H1 (cell line): ENCODE results near the gene TBC1D4. TPM values are rescaled to one million over a fixed set of nuclear protein-coding genes. Genes with fewer than 3 reads are reported as not detected.

Experiments
- CTCF ChIA-PET: fragments of 300-600 bp; sonication (Branson Sonifier 250); formaldehyde crosslinking; loops from one replicate; lab custom pipeline; 2021; ENCODE audit not compliant: partially characterized antibody; lab: Charles Lee
- POLR2A ChIA-PET: fragments of 300-600 bp; sonication (Branson Sonifier 250); formaldehyde crosslinking; loops from one replicate; lab custom pipeline; 2021; ENCODE audit warnings: inconsistent platforms; ENCODE audit not compliant: partially characterized antibody; lab: Charles Lee
- DNase-seq, 2 experiments: peaks; one replicate each; pipeline versions ENCODE4 v3.0.0 to v3.0.0-alpha.2; 2010 to 2022; ENCODE audit warnings: low spot score in 2 of 2, low read depth in 1 of 2, mixed read lengths in 1 of 2
- FAIRE-seq: peaks from 2 replicates; lab custom pipeline; 2011; peaks lifted over from hg19 to GRCh38; lab: Jason Lieb, UNC
- H2AFZ ChIP-seq: 2 replicates; pipeline ENCODE4 v1.8.1; 2012; ENCODE audit warnings: low read length, inconsistent platforms
- H2AK5ac ChIP-seq: 2 replicates; pipeline ENCODE4 v1.6.1; 2013; ENCODE audit warnings: low read depth, low read length
- H2BK120ac ChIP-seq: replicated peaks from 2 replicates; pipeline ENCODE3; 2013; ENCODE audit warnings: low read depth, low read length, inconsistent platforms
- H2BK12ac ChIP-seq: 2 replicates; pipeline ENCODE4 v1.6.1; 2013; ENCODE audit warnings: low read depth, low read length
- H2BK15ac ChIP-seq: 2 replicates; pipeline ENCODE4 v1.6.1; 2013; ENCODE audit warnings: low read length
- H2BK20ac ChIP-seq: 2 replicates; pipeline ENCODE4 v1.6.1; 2013; ENCODE audit warnings: low read length
- H2BK5ac ChIP-seq: 2 replicates; pipeline ENCODE4 v1.6.1; 2013; ENCODE audit warnings: low read depth, low read length
- H3K14ac ChIP-seq: 2 replicates; pipeline ENCODE4 v1.6.1; 2013; ENCODE audit warnings: inconsistent platforms; ENCODE audit not compliant: insufficient read length
- H3K18ac ChIP-seq: 2 replicates; pipeline ENCODE4 v1.6.1; 2013; ENCODE audit warnings: low read length; ENCODE audit errors: extremely low read depth
- H3K23ac ChIP-seq: 2 replicates; pipeline ENCODE4 v1.6.1; 2013; ENCODE audit warnings: inconsistent platforms; ENCODE audit not compliant: insufficient read length
- H3K23me2 ChIP-seq: 2 replicates; pipeline ENCODE4 v1.6.1; 2013; ENCODE audit warnings: low read depth, low read length
- H3K27ac ChIP-seq: 2 replicates; pipeline ENCODE4 v1.6.1; 2011; ENCODE audit warnings: low read depth, low read length, inconsistent platforms
- H3K27me3 ChIP-seq, 4 experiments: replicated peaks in 1 of 4; 1 replicate in 1 of 4; 2 replicates in 3 of 4; pipeline versions ENCODE4 v1.6.1 to v1.8.1; 2011 to 2013; ENCODE audit warnings: low read length in 3 of 4, mild to moderate bottlenecking in 3 of 4, inconsistent platforms in 2 of 4, mixed read lengths in 2 of 4, moderate library complexity in 1 of 4; ENCODE audit not compliant: control insufficient read depth in 3 of 4, insufficient read depth in 3 of 4; ENCODE audit errors: extremely low read depth in 1 of 4
- H3K36me3 ChIP-seq, 4 experiments: 2 replicates each; pipeline versions ENCODE4 v1.6.1 to v1.8.1; 2011 to 2013; ENCODE audit warnings: mild to moderate bottlenecking in 4 of 4, low read length in 3 of 4, moderate library complexity in 2 of 4, control low read depth in 1 of 4, inconsistent platforms in 1 of 4; ENCODE audit not compliant: insufficient read depth in 4 of 4, control insufficient read depth in 2 of 4
- H3K4ac ChIP-seq: replicated peaks from 2 replicates; pipeline ENCODE3; 2013; ENCODE audit warnings: low read length, low read depth, mixed read lengths, inconsistent platforms; ENCODE audit not compliant: insufficient read length
- H3K4me1 ChIP-seq, 4 experiments: replicated peaks in 1 of 4; 1 replicate in 1 of 4; 2 replicates in 3 of 4; pipeline versions ENCODE4 v1.6.1 to v1.8.1; 2011 to 2013; ENCODE audit warnings: low read length in 3 of 4, inconsistent platforms in 2 of 4, mixed read lengths in 1 of 4; ENCODE audit not compliant: insufficient read depth in 4 of 4, control insufficient read depth in 3 of 4
- H3K4me2 ChIP-seq, 2 experiments: 2 replicates each; pipeline versions ENCODE4 v1.6.1 to v1.8.1; 2011 to 2013; ENCODE audit warnings: low read depth in 2 of 2, low read length in 2 of 2, control low read depth in 1 of 2, inconsistent platforms in 1 of 2, mild to moderate bottlenecking in 1 of 2; ENCODE audit not compliant: insufficient read depth in 1 of 2
- H3K4me3 ChIP-seq, 4 experiments: fragments of 200-600, 300-600 bp in 1 of 4; sonication (generic), shearing (Covaris generic), sonication (Bioruptor Twin) in 1 of 4; 2 replicates each; pipeline versions ENCODE4 v1.5.1 to v1.8.1; 2011 to 2016; ENCODE audit warnings: low read length in 4 of 4, low read depth in 3 of 4, control low read depth in 2 of 4, inconsistent platforms in 2 of 4, mild to moderate bottlenecking in 2 of 4, mixed read lengths in 1 of 4, moderate library complexity in 1 of 4; ENCODE audit not compliant: insufficient read depth in 2 of 4; ENCODE audit errors: extremely low read depth in 1 of 4
- H3K56ac ChIP-seq: replicated peaks from 2 replicates; pipeline ENCODE3; 2013; ENCODE audit warnings: low read depth, mild to moderate bottlenecking, mixed read lengths, low read length, inconsistent platforms; ENCODE audit not compliant: insufficient read length
- H3K79me1 ChIP-seq: 2 replicates; pipeline ENCODE4 v1.6.1; 2013; ENCODE audit warnings: low read depth, low read length, control low read depth
- H3K79me2 ChIP-seq, 2 experiments: 2 replicates each; pipeline versions ENCODE4 v1.6.1 to v1.8.1; 2012 to 2013; ENCODE audit warnings: low read length in 2 of 2, mild to moderate bottlenecking in 2 of 2, inconsistent platforms in 1 of 2; ENCODE audit not compliant: insufficient read depth in 2 of 2, control insufficient read depth in 1 of 2
- H3K9ac ChIP-seq, 4 experiments: replicated peaks in 1 of 4; 1 replicate in 1 of 4; 2 replicates in 3 of 4; pipeline versions ENCODE4 v1.6.1 to v1.8.1; 2011 to 2013; ENCODE audit warnings: low read depth in 3 of 4, low read length in 3 of 4, control low read depth in 2 of 4, mild to moderate bottlenecking in 2 of 4, moderate library complexity in 2 of 4, inconsistent platforms in 1 of 4; ENCODE audit errors: extremely low read depth in 1 of 4
- H3K9me3 ChIP-seq, 2 experiments: 2 replicates each; pipeline versions ENCODE4 v1.6.1 to v1.8.1; 2012 to 2013; ENCODE audit warnings: mild to moderate bottlenecking in 2 of 2, moderate library complexity in 2 of 2, control low read depth in 1 of 2, inconsistent platforms in 1 of 2, low read depth in 1 of 2, low read length in 1 of 2, mixed read lengths in 1 of 2; ENCODE audit not compliant: insufficient read depth in 2 of 2
- H4K20me1 ChIP-seq, 2 experiments: replicated peaks in 1 of 2; 2 replicates each; pipeline versions ENCODE3 to v1.8.1; 2011 to 2013; ENCODE audit warnings: inconsistent platforms in 2 of 2, low read length in 2 of 2, mild to moderate bottlenecking in 1 of 2; ENCODE audit not compliant: insufficient read depth in 2 of 2, control insufficient read depth in 1 of 2
- H4K5ac ChIP-seq: 2 replicates; pipeline ENCODE4 v1.6.1; 2013; ENCODE audit warnings: low read length, low read depth, mixed read lengths, inconsistent platforms; ENCODE audit not compliant: insufficient read length
- H4K8ac ChIP-seq: 2 replicates; pipeline ENCODE4 v1.8.0; 2013; ENCODE audit warnings: mild to moderate bottlenecking, moderate library complexity, low read length, inconsistent platforms; ENCODE audit not compliant: insufficient read depth; ENCODE audit errors: extremely low read depth
- H4K91ac ChIP-seq: replicated peaks from 2 replicates; pipeline ENCODE3; 2013; ENCODE audit warnings: low read length, mixed read lengths, inconsistent platforms; ENCODE audit not compliant: insufficient read length
- BACH1 ChIP-seq: IDR thresholded peaks from 2 replicates; pipeline ENCODE4 v1.6.1; 2012; ENCODE audit warnings: low read length, improper control_type of control experiment
- BCL11A ChIP-seq, 2 experiments: IDR thresholded peaks; one replicate each; pipeline ENCODE4 v1.6.1; 2011; ENCODE audit warnings: low read depth in 2 of 2, low read length in 2 of 2, mild to moderate bottlenecking in 2 of 2
- CBX5 ChIP-seq: fragments of 300-800, 300-1000 bp; sonication (generic); IDR thresholded peaks from 2 replicates; pipeline ENCODE4 v1.7.1; 2016; ENCODE audit warnings: antibody characterized with exemption, low read length, low read depth
- CEBPB ChIP-seq: IDR thresholded peaks from 2 replicates; pipeline ENCODE4 v1.6.1; 2012; ENCODE audit warnings: low read depth, low read length
- CHD2 ChIP-seq: IDR thresholded peaks from 2 replicates; pipeline ENCODE4 v1.6.1; 2012; ENCODE audit warnings: low read length, improper control_type of control experiment
- EZH2 ChIP-seq: fragments of 200-600 bp; sonication (generic); IDR thresholded peaks from 2 replicates; pipeline ENCODE4 v1.7.1; 2012; ENCODE audit warnings: low read depth, mild to moderate bottlenecking, moderate library complexity, low read length, inconsistent platforms; ENCODE audit not compliant: severe bottlenecking
- KDM1A ChIP-seq: fragments of 200-600, 300-600 bp; sonication (generic); IDR thresholded peaks from 2 replicates; pipeline ENCODE4 v1.7.1; 2016; ENCODE audit warnings: mild to moderate bottlenecking, low read length, borderline replicate concordance
- MAFK ChIP-seq: IDR thresholded peaks from 2 replicates; pipeline ENCODE4 v1.6.1; 2012; ENCODE audit warnings: low read depth, mild to moderate bottlenecking, improper control_type of control experiment, low read length
- POU5F1 ChIP-seq: IDR thresholded peaks from 2 replicates; pipeline ENCODE4 v1.6.1; 2011; ENCODE audit warnings: low read depth, mild to moderate bottlenecking, low read length, moderate library complexity
- SP1 ChIP-seq: IDR thresholded peaks from 2 replicates; pipeline ENCODE4 v1.6.1; 2011; ENCODE audit warnings: low read depth, low read length
- SRF ChIP-seq: IDR thresholded peaks from 2 replicates; pipeline ENCODE4 v1.6.1; 2011; ENCODE audit warnings: mild to moderate bottlenecking, low read depth, low read length, moderate library complexity
- TAF7 ChIP-seq: optimal IDR thresholded peaks from 2 replicates; pipeline ENCODE3; 2011; ENCODE audit warnings: low read depth, mild to moderate bottlenecking, inconsistent platforms, low read length, moderate library complexity, borderline replicate concordance
- TEAD4 ChIP-seq: IDR thresholded peaks from 2 replicates; pipeline ENCODE4 v1.6.1; 2012; ENCODE audit warnings: low read depth, low read length, inconsistent platforms, mixed read lengths
- YY1 ChIP-seq: IDR thresholded peaks from 2 replicates; pipeline ENCODE4 v1.6.1; 2011; ENCODE audit warnings: low read depth, mild to moderate bottlenecking, low read length
- WGBS, 2 experiments: shearing (Covaris generic) in 1 of 2; methylation state at CpG; one replicate each; pipeline versions ENCODE4 v1.1.6 to v1.1.7; 2013 to 2015; ENCODE audit warnings: low lambda C conversion rate in 2 of 2, mixed read lengths in 2 of 2, inconsistent platforms in 1 of 2, low coverage in 1 of 2, missing lambda C conversion rate in 1 of 2; ENCODE audit not compliant: insufficient replicate concordance in 2 of 2, insufficient coverage in 1 of 2, insufficient read length in 1 of 2; ENCODE audit errors: extremely low coverage in 1 of 2, missing lambda C conversion rate in 1 of 2; 5-methylcytosine and 5-hydroxymethylcytosine counted together
- polyA plus RNA-seq, 7 experiments: library from polyadenylated mRNA; depleted of rRNA in 3 of 7; stranded (reverse) in 5 of 7; unstranded in 2 of 7; fragments of >200 nt in 5 of 7; fragments of 200-250 nt in 2 of 7; gene quantifications; 1 replicate in 5 of 7; 2 replicates in 1 of 7; 4 replicates in 1 of 7; pipeline versions ENCODE4 v1.2.1 to v1.2.3, GENCODE V29; 2011 to 2013; ENCODE audit warnings: missing spikeins in 2 of 7, mixed read lengths in 2 of 7
- total RNA-seq: library from RNA; stranded (reverse); fragmentation: NEBNext Ultra II Directional; extraction: Animal tissue kit (Norgen Biotek cat#: 25700); gene quantifications from 2 replicates; pipeline ENCODE4 v1.2.1, GENCODE V29; 2021

Gene TBC1D4
- total and polyA plus RNA-seq, 2 of the 8 experiments (the other 6 are each of a cell fraction or from before 2014, with no cell fraction given), result 16.7 to 39.0 TPM

- Histone ChIP-seq H3K79me1 (no peaks in the 10 kb centered on the region), H2BK15ac (no peak overlapping the region), H2BK5ac (no peak overlapping the region), H3K14ac (no peak overlapping the region), H3K4me1 (peaks cover 0 to 5% (median 1%) of the 10 kb centered on the region in 4 experiments; a peak in 5 of 7 replicates), H3K23ac (no peak overlapping the region), H2BK12ac (no peak overlapping the region), H3K9me3 (no peaks in the 10 kb centered on the region), H4K20me1 (no peaks in the 10 kb centered on the region), H3K18ac (no peak overlapping the region), H4K8ac (no peak overlapping the region), H3K79me2 (peaks cover 0 to 2% of the 10 kb centered on the region in 2 experiments; a peak in 1 of 4 replicates), H2AFZ (no peak overlapping the region), H3K36me3 (no peaks in the 10 kb centered on the region), H3K56ac (no peak overlapping the region), H4K91ac (no peak overlapping the region), H3K9ac (no peak overlapping the region; a peak in 1 of 7 replicates), H3K23me2 (no peaks in the 10 kb centered on the region), H3K4ac (no peak overlapping the region), H2AK5ac (no peak overlapping the region), H4K5ac (no peak overlapping the region), H3K27ac (no peak overlapping the region), H3K4me3 (no peak overlapping the region), H3K27me3 (no peaks in the 10 kb centered on the region), H3K4me2 (no peak overlapping the region), H2BK20ac (no peak overlapping the region), H2BK120ac (no peak overlapping the region)
- DNase-seq (no peak), FAIRE-seq (no peak)
- CTCF ChIA-PET, result interaction anchor here (0.6 to 6.6 kb wide), 33 partner anchors 9 to 784 kb away, joined by 3 to 46 read pairs (median 4); partner anchors contain the start of gene TBC1D4
- POLR2A ChIA-PET, result no interaction called here
- WGBS, 2 experiments, result 78% methylated on average over 13 of the region's 13 CpGs; no CpG with 5 or more reads in 1 of the 2 experiments
- no peak for TF ChIP-seq BCL11A (IDR thresholded peaks at IDR 0.05; ENCODE audit: low read depth in 2 of 2, low read length in 2 of 2)
- no peak for TF ChIP-seq TAF7
- TF ChIP-seq POU5F1, result no peak
- TF ChIP-seq MAFK, result no peak
- TF ChIP-seq EZH2, result no peak
- TF ChIP-seq YY1, result no peak
- TF ChIP-seq BACH1, result no peak
- no peak for TF ChIP-seq TEAD4
- TF ChIP-seq SP1, result no peak
- TF ChIP-seq CEBPB, result no peak
- no peak for TF ChIP-seq CHD2
- no peak for TF ChIP-seq SRF
- no peak for TF ChIP-seq CBX5
- TF ChIP-seq KDM1A, result no peak
Observed at GRCh38 chr13:75372923-75373841, 108.8 kb downstream of the TBC1D4 start.
